IMR-90 (cell line): ENCODE data around the gene HPSE. TPM values are rescaled to one million over a fixed set of nuclear protein-coding genes. Genes with fewer than 3 reads are reported as not detected.

Experiments
- ATAC-seq: fragments of 200-7000 bp; cut with Tn5 transposase; 2 replicates; pipeline ENCODE4 v1.9.1; 2020; ENCODE audit warnings: low read depth, mild to moderate bottlenecking, moderate library complexity
- BruUV-seq: library from RNA; stranded (reverse); fragments of 400-500 nt; replicated peaks from 2 replicates; lab custom pipeline; 2021; lab: Mats Ljungman, UMichigan
- CTCF ChIA-PET: fragments of 300-600 bp; formaldehyde crosslinking; extraction: SDS; loops from one replicate; lab custom pipeline; 2021; ENCODE audit warnings: antibody characterized with exemption; lab: Yijun Ruan, JAX
- POLR2A ChIA-PET: fragments of 300-600 bp; sonication (Branson Sonifier 250); formaldehyde crosslinking; loops from one replicate; lab custom pipeline; 2022; ENCODE audit warnings: antibody characterized with exemption; ENCODE audit not compliant: unreplicated experiment; lab: Charles Lee
- DNase-seq: peaks from one replicate; pipeline ENCODE4 v3.0.0; 2013
- H2AFZ ChIP-seq: replicated peaks from 2 replicates; pipeline ENCODE3; 2013; ENCODE audit warnings: low read length, mild to moderate bottlenecking; ENCODE audit not compliant: poor library complexity
- H2AK5ac ChIP-seq: 2 replicates; pipeline ENCODE4 v1.6.1; 2013; ENCODE audit warnings: low read depth, low read length, inconsistent platforms
- H2AK9ac ChIP-seq: replicated peaks from 2 replicates; pipeline ENCODE3; 2013; ENCODE audit warnings: mild to moderate bottlenecking, low read depth, low read length, moderate library complexity; ENCODE audit not compliant: poor library complexity
- H2BK120ac ChIP-seq: 2 replicates; pipeline ENCODE4 v1.6.1; 2013; ENCODE audit warnings: low read depth, low read length, inconsistent platforms
- H2BK15ac ChIP-seq: 3 replicates; pipeline ENCODE4 v1.6.1; 2013; ENCODE audit warnings: low read depth, low read length, inconsistent platforms
- H2BK20ac ChIP-seq: 2 replicates; pipeline ENCODE4 v1.6.1; 2013; ENCODE audit warnings: low read depth, mild to moderate bottlenecking, inconsistent platforms, low read length, moderate library complexity
- H2BK5ac ChIP-seq: 2 replicates; pipeline ENCODE4 v1.6.1; 2013; ENCODE audit warnings: mild to moderate bottlenecking, low read depth, low read length, inconsistent platforms; ENCODE audit not compliant: poor library complexity, severe bottlenecking
- H3K14ac ChIP-seq: replicated peaks from 2 replicates; pipeline ENCODE4 v1.6.1; 2013; ENCODE audit warnings: low read depth, low read length, inconsistent platforms
- H3K18ac ChIP-seq: 2 replicates; pipeline ENCODE4 v1.6.1; 2013; ENCODE audit warnings: low read depth, low read length, control low read depth
- H3K23ac ChIP-seq: 2 replicates; pipeline ENCODE4 v1.6.1; 2013; ENCODE audit warnings: low read depth, low read length, inconsistent platforms
- H3K27ac ChIP-seq: 2 replicates; pipeline ENCODE4 v1.5.1; 2013; ENCODE audit warnings: mild to moderate bottlenecking, control low read depth, low read length; ENCODE audit not compliant: insufficient read depth
- H3K27me3 ChIP-seq: 2 replicates; pipeline ENCODE4 v1.6.1; 2013; ENCODE audit warnings: low read length; ENCODE audit not compliant: control insufficient read depth, insufficient read depth
- H3K36me3 ChIP-seq: 2 replicates; pipeline ENCODE4 v1.6.1; 2013; ENCODE audit warnings: low read length, mixed read lengths; ENCODE audit not compliant: control insufficient read depth, insufficient read depth
- H3K4ac ChIP-seq: 2 replicates; pipeline ENCODE4 v1.6.1; 2013; ENCODE audit warnings: low read depth, low read length, inconsistent platforms
- H3K4me1 ChIP-seq: 2 replicates; pipeline ENCODE4 v1.6.1; 2013; ENCODE audit warnings: low read length, mixed read lengths; ENCODE audit not compliant: control insufficient read depth, insufficient read depth
- H3K4me2 ChIP-seq: 2 replicates; pipeline ENCODE4 v1.6.1; 2013; ENCODE audit warnings: low read depth, mild to moderate bottlenecking, control low read depth, low read length, moderate library complexity
- H3K4me3 ChIP-seq: 2 replicates; pipeline ENCODE4 v1.5.1; 2013; ENCODE audit warnings: low read depth, mild to moderate bottlenecking, control low read depth, low read length, moderate library complexity; ENCODE audit not compliant: insufficient read depth
- H3K56ac ChIP-seq: 2 replicates; pipeline ENCODE4 v1.6.1; 2013; ENCODE audit warnings: low read length, inconsistent platforms; ENCODE audit not compliant: insufficient read depth; ENCODE audit errors: extremely low read depth
- H3K79me1 ChIP-seq, 2 experiments: 2 replicates each; pipeline ENCODE4 v1.6.1; 2013; ENCODE audit warnings: low read length in 2 of 2, inconsistent platforms in 1 of 2, low read depth in 1 of 2
- H3K9ac ChIP-seq: 2 replicates; pipeline ENCODE4 v1.6.1; 2013; ENCODE audit warnings: low read depth, low read length, control low read depth
- H3K9me1 ChIP-seq: 2 replicates; pipeline ENCODE4 v1.6.1; 2013; ENCODE audit warnings: low read length, inconsistent platforms; ENCODE audit not compliant: insufficient read depth
- H3K9me3 ChIP-seq: 2 replicates; pipeline ENCODE4 v1.6.1; 2013; ENCODE audit warnings: low read length; ENCODE audit not compliant: control insufficient read depth, insufficient read depth
- H4K20me1 ChIP-seq: 2 replicates; pipeline ENCODE4 v1.6.1; 2013; ENCODE audit warnings: low read length, inconsistent platforms; ENCODE audit not compliant: insufficient read depth
- H4K5ac ChIP-seq: 2 replicates; pipeline ENCODE4 v1.6.1; 2013; ENCODE audit warnings: mild to moderate bottlenecking, low read depth, low read length, control low read depth
- H4K8ac ChIP-seq, 2 experiments: 2 replicates each; pipeline ENCODE4 v1.6.1; 2013; ENCODE audit warnings: low read depth in 2 of 2, low read length in 2 of 2, control low read depth in 1 of 2, inconsistent platforms in 1 of 2
- H4K91ac ChIP-seq: 2 replicates; pipeline ENCODE4 v1.6.1; 2013; ENCODE audit warnings: low read depth, low read length, inconsistent platforms; ENCODE audit not compliant: insufficient read depth
- BHLHE40 ChIP-seq: fragments of 150-350 bp; IDR thresholded peaks from 2 replicates; pipeline ENCODE4 v1.6.1; 2016; ENCODE audit warnings: mild to moderate bottlenecking, low read depth, low read length
- CEBPB ChIP-seq: IDR thresholded peaks from 2 replicates; pipeline ENCODE4 v1.6.1; 2012; ENCODE audit warnings: low read depth, low read length, improper control_type of control experiment
- CHD1 ChIP-seq: IDR thresholded peaks from 2 replicates; pipeline ENCODE4 v1.6.1; 2012; ENCODE audit warnings: low read depth, low read length, improper control_type of control experiment
- ELK1 ChIP-seq: fragments of 150-350 bp; IDR thresholded peaks from 2 replicates; pipeline ENCODE4 v1.6.1; 2016; ENCODE audit warnings: low read depth, mild to moderate bottlenecking, low read length, moderate library complexity, borderline replicate concordance
- FOS ChIP-seq: fragments of 150-350 bp; IDR thresholded peaks from 2 replicates; pipeline ENCODE4 v1.6.1; 2016; ENCODE audit warnings: low read depth, low read length
- MAFK ChIP-seq: IDR thresholded peaks from 2 replicates; pipeline ENCODE4 v1.6.1; 2012; ENCODE audit warnings: low read depth, low read length, improper control_type of control experiment
- MAZ ChIP-seq: IDR thresholded peaks from 2 replicates; pipeline ENCODE4 v1.6.1; 2012; ENCODE audit warnings: low read depth, mild to moderate bottlenecking, low read length, improper control_type of control experiment, moderate library complexity, borderline replicate concordance
- MXI1 ChIP-seq: IDR thresholded peaks from 2 replicates; pipeline ENCODE4 v1.6.1; 2012; ENCODE audit warnings: low read depth, mild to moderate bottlenecking, low read length, moderate library complexity, borderline replicate concordance
- NFE2L2 ChIP-seq: fragments of 150-350 bp; IDR thresholded peaks from 2 replicates; pipeline ENCODE4 v1.6.1; 2016; ENCODE audit warnings: low read depth, mild to moderate bottlenecking, low read length
- POLR2A ChIP-seq: IDR thresholded peaks from 2 replicates; pipeline ENCODE4 v1.6.1; 2012; ENCODE audit warnings: mild to moderate bottlenecking, low read depth, low read length
- RAD21 ChIP-seq: IDR thresholded peaks from 2 replicates; pipeline ENCODE4 v1.6.1; 2012; ENCODE audit warnings: low read length, improper control_type of control experiment
- RCOR1 ChIP-seq: IDR thresholded peaks from 2 replicates; pipeline ENCODE4 v1.6.1; 2012; ENCODE audit warnings: mild to moderate bottlenecking, low read length, improper control_type of control experiment; ENCODE audit not compliant: insufficient replicate concordance
- RFX5 ChIP-seq: IDR thresholded peaks from 2 replicates; pipeline ENCODE4 v1.8.0; 2012; ENCODE audit warnings: low read depth, mild to moderate bottlenecking, low read length, moderate library complexity
- SMC3 ChIP-seq: fragments of 150-350 bp; IDR thresholded peaks from 2 replicates; pipeline ENCODE4 v1.6.1; 2016; ENCODE audit warnings: low read depth, mild to moderate bottlenecking, antibody characterized with exemption, low read length, moderate library complexity
- WGBS, 2 experiments: methylation state at CpG; one replicate each; pipeline versions ENCODE4 v1.1.5 to v1.1.7; 2013; ENCODE audit warnings: missing lambda C conversion rate in 2 of 2; ENCODE audit not compliant: insufficient read length in 1 of 2; ENCODE audit errors: extremely low coverage in 2 of 2; 5-methylcytosine and 5-hydroxymethylcytosine counted together
- dilution Hi-C: fragments of 300-500 bp; cut with HindIII; formaldehyde crosslinking; loops from one replicate; pipeline ENCODE4 v1.14.3; 2018; ENCODE audit warnings: low sequenced_read_pairs; ENCODE audit not compliant: unreplicated experiment
- in situ Hi-C: fragments of 300-500 bp; cut with MboI; formaldehyde crosslinking; loops from 3 replicates; pipeline ENCODE4 v1.14.3; 2019; ENCODE audit warnings: low sequenced_read_pairs, inconsistent platforms, mixed read lengths
- intact Hi-C: fragments of 100-400 bp; cut with micrococcal nuclease; formaldehyde crosslinking; loops from 2 replicates; pipeline ENCODE4 v1.10.0; 2022
- polyA plus RNA-seq, 3 experiments: library from polyadenylated mRNA; depleted of rRNA; stranded (reverse); fragments of >200 nt; gene quantifications; 2 replicates each; pipeline ENCODE4 v1.2.3, GENCODE V29; 2012; ENCODE audit warnings: low replicate concordance in 1 of 3
- total RNA-seq: library from RNA; depleted of rRNA; stranded (reverse); fragments of >200 nt; gene quantifications from 2 replicates; pipeline ENCODE4 v1.2.3, GENCODE V29; 2012
- TF ChIP-seq, protein P1 (sequence below): conservative IDR thresholded peaks from 2 replicates; pipeline ENCODE4 v1.5.1; 2012; ENCODE audit warnings: mild to moderate bottlenecking, low read depth, low read length, improper control_type of control experiment
- TF ChIP-seq, protein P2 (sequence below): fragments of 150-350 bp; IDR thresholded peaks from 2 replicates; pipeline ENCODE4 v1.6.1; 2017; ENCODE audit warnings: mild to moderate bottlenecking, antibody characterized with exemption, low read length, low read depth

Gene HPSE
- total and polyA plus RNA-seq, 2 of the 4 experiments (the other 2 are of a cell fraction) = under 0.01 to 0.09 TPM

GRCh38 chr4:83382850-83383249 lies 48.2 kb upstream of the HPSE start:
- Histone ChIP-seq H3K27me3 (peaks cover 3% of the 10 kb centered on the region; the same call in 1 of the 2 replicates), H2AK9ac (no peak overlapping the region), H2BK120ac (no peak overlapping the region), H2AK5ac (no peak overlapping the region), H3K4ac (no peak overlapping the region), H4K5ac (no peak overlapping the region), H3K9me3 (peaks cover 2% of the 10 kb centered on the region; the same call in 1 of the 2 replicates), H3K36me3 (no peaks in the 10 kb centered on the region), H4K20me1 (no peaks in the 10 kb centered on the region), H2BK20ac (no peak overlapping the region), H3K27ac (no peak overlapping the region), H2BK15ac (no peak overlapping the region), H3K23ac (no peak overlapping the region), H4K8ac (no peak overlapping the region), H3K4me3 (no peak overlapping the region), H3K56ac (no peak overlapping the region), H3K14ac (no peak overlapping the region), H3K79me1 (no peaks in the 10 kb centered on the region), H2AFZ (no peak overlapping the region), H4K91ac (no peak overlapping the region), H3K4me1 (no peaks in the 10 kb centered on the region), H3K9me1 (no peaks in the 10 kb centered on the region), H3K9ac (no peak overlapping the region), H3K4me2 (no peak overlapping the region), H2BK5ac (no peak overlapping the region), H3K18ac (no peak overlapping the region)
- WGBS, 2 experiments = no CpG with 5 or more reads among the region's 2 CpGs
- intact Hi-C loops = no loop called here
- dilution Hi-C loops = no loop called here
- in situ Hi-C loops = no loop called here
- no TSS peak for BruUV-seq
- POLR2A ChIA-PET = no interaction called here
- TF ChIP-seq NFE2L2 (no peak), CHD1 (no peak), ELK1 (no peak), POLR2A (no peak), RAD21 (no peak), MXI1 (no peak), MAZ (no peak), MAFK (no peak), BHLHE40 (no peak), CEBPB (no peak), RFX5 (no peak), FOS (no peak), RCOR1 (no peak), SMC3 (no peak)
- TF ChIP-seq, protein P1, sequence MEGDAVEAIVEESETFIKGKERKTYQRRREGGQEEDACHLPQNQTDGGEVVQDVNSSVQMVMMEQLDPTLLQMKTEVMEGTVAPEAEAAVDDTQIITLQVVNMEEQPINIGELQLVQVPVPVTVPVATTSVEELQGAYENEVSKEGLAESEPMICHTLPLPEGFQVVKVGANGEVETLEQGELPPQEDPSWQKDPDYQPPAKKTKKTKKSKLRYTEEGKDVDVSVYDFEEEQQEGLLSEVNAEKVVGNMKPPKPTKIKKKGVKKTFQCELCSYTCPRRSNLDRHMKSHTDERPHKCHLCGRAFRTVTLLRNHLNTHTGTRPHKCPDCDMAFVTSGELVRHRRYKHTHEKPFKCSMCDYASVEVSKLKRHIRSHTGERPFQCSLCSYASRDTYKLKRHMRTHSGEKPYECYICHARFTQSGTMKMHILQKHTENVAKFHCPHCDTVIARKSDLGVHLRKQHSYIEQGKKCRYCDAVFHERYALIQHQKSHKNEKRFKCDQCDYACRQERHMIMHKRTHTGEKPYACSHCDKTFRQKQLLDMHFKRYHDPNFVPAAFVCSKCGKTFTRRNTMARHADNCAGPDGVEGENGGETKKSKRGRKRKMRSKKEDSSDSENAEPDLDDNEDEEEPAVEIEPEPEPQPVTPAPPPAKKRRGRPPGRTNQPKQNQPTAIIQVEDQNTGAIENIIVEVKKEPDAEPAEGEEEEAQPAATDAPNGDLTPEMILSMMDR = no peak
- TF ChIP-seq, protein P2, sequence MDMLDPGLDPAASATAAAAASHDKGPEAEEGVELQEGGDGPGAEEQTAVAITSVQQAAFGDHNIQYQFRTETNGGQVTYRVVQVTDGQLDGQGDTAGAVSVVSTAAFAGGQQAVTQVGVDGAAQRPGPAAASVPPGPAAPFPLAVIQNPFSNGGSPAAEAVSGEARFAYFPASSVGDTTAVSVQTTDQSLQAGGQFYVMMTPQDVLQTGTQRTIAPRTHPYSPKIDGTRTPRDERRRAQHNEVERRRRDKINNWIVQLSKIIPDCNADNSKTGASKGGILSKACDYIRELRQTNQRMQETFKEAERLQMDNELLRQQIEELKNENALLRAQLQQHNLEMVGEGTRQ = no peak
- DNase-seq (no peak), ATAC-seq (no peak)
- CTCF ChIA-PET = interaction anchor here (1.1 kb wide), 1 partner anchor 12 kb away, joined by 3 read pairs; no protein-coding TSS in a partner anchor
